ENCODE measurements around the gene ACOT7.
A peak's percentile ranks its signal among the peaks of the same experiment; 100 is the strongest.

The ACOT7 gene

GRCh38 chr1:6268415-6268814, 125.2 kb downstream of the ACOT7 start:
- DNase-seq (ENCODE audit: low read depth): no peak

GRCh38 chr1:6267686-6268322, 125.8 kb downstream of the ACOT7 start:
- DNase-seq (ENCODE audit: low read depth): no peak

GRCh38 chr1:6266641-6267040, 126.9 kb downstream of the ACOT7 start:
- DNase-seq (ENCODE audit: low read depth): no peak

GRCh38 chr1:6265151-6265550, 128.4 kb downstream of the ACOT7 start:
- DNase-seq (ENCODE audit: low read depth): no peak

- no peak for DNase-seq (ENCODE audit: low read depth)
Observed at GRCh38 chr1:6263716-6264115, 129.9 kb downstream of the ACOT7 start.

GRCh38 chr1:6262555-6263420, 130.8 kb downstream of the ACOT7 start:
- no peak for DNase-seq (ENCODE audit: low read depth)

- no peak for DNase-seq (ENCODE audit: low read depth)
Observed at GRCh38 chr1:6261615-6261995, 132.0 kb downstream of the ACOT7 start.

GRCh38 chr1:6260961-6261614, 132.5 kb downstream of the ACOT7 start, which contains the start of gene GPR153:
GPR153 (minus strand) TSS chr1:6261098; CDS start chr1:6254905, 6,193 bp downstream.
- DNase-seq (ENCODE audit: low read depth): no peak

GRCh38 chr1:6260433-6260934, 133.1 kb downstream of the ACOT7 start:
- DNase-seq (ENCODE audit: low read depth): no peak

- DNase-seq (ENCODE audit: low read depth): peak; percentile 20
Observed at GRCh38 chr1:6259491-6260362, 133.8 kb downstream of the ACOT7 start.

- no peak for DNase-seq (ENCODE audit: low read depth)
Observed at GRCh38 chr1:6258675-6259074, 134.9 kb downstream of the ACOT7 start.

- DNase-seq (ENCODE audit: low read depth): no peak
Observed at GRCh38 chr1:6257541-6258069, 136.0 kb downstream of the ACOT7 start.

- DNase-seq (ENCODE audit: low read depth): no peak
Observed at GRCh38 chr1:6256645-6257044, 136.9 kb downstream of the ACOT7 start.

GRCh38 chr1:6254691-6255090, 138.9 kb downstream of the ACOT7 start:
- DNase-seq (ENCODE audit: low read depth): no peak

GRCh38 chr1:6253380-6253779, 140.2 kb downstream of the ACOT7 start:
- no peak for DNase-seq (ENCODE audit: low read depth)

- DNase-seq (ENCODE audit: low read depth): no peak
Observed at GRCh38 chr1:6252374-6252710, 141.2 kb downstream of the ACOT7 start.

GRCh38 chr1:6251681-6252373, 141.7 kb downstream of the ACOT7 start:
- DNase-seq (ENCODE audit: low read depth): no peak

- DNase-seq (ENCODE audit: low read depth): no peak
Observed at GRCh38 chr1:6251233-6251632, 142.3 kb downstream of the ACOT7 start.

GRCh38 chr1:6249739-6250689, 143.6 kb downstream of the ACOT7 start:
- DNase-seq (ENCODE audit: low read depth): no peak
